ENCODE results near the gene SLC25A22. TPM values are rescaled to one million over a fixed set of nuclear protein-coding genes. Genes with fewer than 3 reads are reported as not detected.

The SLC25A22 gene
- total and polyA plus RNA-seq, 9 of the 15 experiments (the other 6 are each of a cell fraction or from before 2014, with no cell fraction given), result 0.41 to 55.4 (median 11.4) TPM

DNA sequence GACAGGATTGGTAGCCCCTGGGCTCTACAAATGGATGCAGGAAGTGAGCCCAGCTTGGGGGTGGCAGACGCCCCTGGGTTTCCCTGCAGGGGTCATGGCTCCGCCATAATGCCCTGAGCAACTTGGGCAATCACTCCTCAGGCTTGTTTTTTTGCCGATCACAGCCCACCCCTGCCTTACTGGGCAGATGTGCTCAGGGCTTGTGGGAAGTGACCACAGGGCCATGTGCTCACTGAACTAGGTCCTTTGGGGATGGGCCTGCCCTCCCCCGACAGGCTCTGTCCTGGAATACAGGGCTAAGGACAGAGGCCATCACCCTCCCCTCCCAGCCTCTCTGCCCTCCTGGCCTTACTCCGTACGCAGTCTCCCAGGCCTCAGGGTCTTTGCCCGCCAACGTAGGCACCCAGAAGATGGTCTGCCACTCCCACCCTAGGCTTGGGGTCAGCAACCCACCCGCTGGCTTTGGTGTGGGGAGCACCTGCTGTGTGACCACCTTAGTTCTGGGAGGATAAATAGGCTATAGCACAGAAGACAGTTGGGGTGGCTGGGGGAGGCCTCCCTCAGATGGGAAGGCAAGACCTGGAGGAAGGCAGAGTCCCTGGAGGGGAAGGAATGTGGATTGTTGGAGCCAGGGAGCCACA lies 15.5 kb upstream of the SLC25A22 start (continued):
- TF ChIP-seq THAP12 (CRISPR knock-in tag; IDR thresholded peaks at IDR 0.05) (no peak), ZNF280B (CRISPR knock-in tag; IDR thresholded peaks at IDR 0.05) (no peak), ZFP91 (CRISPR knock-in tag; IDR thresholded peaks at IDR 0.05) (no peak), PYGO2 (tag; IDR thresholded peaks at IDR 0.05) (no peak), THRAP3 (IDR thresholded peaks at IDR 0.05; ENCODE audit: borderline replicate concordance) (no peak)

Measured in K562 (cell line).